ENCODE results near the gene STX10. TPM values are rescaled to one million over a fixed set of nuclear protein-coding genes. Genes with fewer than 3 reads are reported as not detected.

STX10 gene
- total RNA-seq, 5 donors from 2014 or later (not counting 1 experiment from before 2014, with no cell fraction given), result 43.8 to 89.6 (median 67.3) TPM

DNA sequence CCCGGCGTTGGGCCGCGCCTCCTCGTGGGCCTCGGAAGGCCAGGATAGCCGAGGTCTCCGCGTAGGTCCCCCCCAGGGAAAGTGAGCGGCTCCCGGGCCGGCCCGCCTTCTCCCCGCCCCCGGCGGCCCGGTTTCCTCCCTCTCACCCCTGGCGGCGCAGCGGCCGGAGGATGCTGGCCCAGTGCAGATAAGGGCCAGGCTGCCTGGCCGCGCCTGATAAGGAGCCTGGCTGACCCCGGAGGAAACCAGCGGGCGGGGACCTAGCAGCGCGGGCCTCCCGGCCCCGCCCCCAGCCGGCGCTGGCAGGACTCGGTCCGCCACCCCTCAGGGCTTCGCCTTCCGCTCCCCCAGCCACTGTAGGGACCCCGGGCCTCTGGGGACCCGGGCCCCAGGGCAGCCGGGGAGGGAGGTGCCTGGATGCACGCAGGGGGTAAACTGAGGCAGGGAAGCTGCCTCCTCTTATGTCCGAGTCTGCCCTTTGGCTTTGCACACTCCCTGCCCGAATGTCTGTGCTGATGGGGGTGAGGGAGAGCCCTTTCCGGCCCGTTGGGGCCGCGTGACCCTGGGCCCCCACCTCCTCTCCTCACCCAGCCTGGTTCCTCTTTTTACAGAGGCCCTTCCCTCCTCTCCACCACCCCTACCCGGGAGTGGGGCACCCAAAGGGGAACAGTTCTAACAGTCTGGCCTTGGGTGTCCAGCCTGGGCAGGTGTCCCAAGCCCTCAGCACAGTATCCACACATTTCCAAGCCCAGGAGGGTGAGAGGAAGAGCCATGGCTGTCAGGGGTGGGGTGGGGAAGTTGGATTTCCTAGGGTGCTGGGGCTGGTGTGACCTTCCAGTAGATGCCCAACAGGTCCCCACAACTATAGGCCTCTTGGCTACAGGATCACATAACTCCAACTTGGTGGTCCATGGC lies 47.3 kb downstream of the STX10 start, which contains the start of gene LYL1:
LYL1 (minus strand) TSS at position 193 of the 915 bp plus-strand sequence. CDS start 1,687 bp downstream, outside the sequence.
- peaks cover 5% of the 10 kb centered on the region for H3K36me3 Mint-ChIP-seq
- DNase-seq (peak in 6 of 35 experiments; percentile 27 to 63 (median 42)), ATAC-seq (replicated peaks in 1 of 4) (peak in 3 of 4 experiments; percentile 5 to 15 (median 15))
- H3K27ac Mint-ChIP-seq, result peak within 1 kb of the TSS; percentile 84 to 88
- H3K27me3 Mint-ChIP-seq, result peaks cover 0 to 3% of the 10 kb centered on the region in 2 donors
- peak within 1 kb of the TSS; percentile 77 for H3K27ac ChIP-seq (ENCODE audit: low read length)
- H3K9me3 Mint-ChIP-seq, result no peaks in the 10 kb centered on the region
- peak within 1 kb of the TSS; percentile 51 to 52 for H3K4me3 ChIP-seq (ENCODE audit: control insufficient read depth in 1 of 2, extremely low read depth in 1 of 2, low read length in 1 of 2)
- WGBS (ENCODE audit: insufficient coverage), result 1% methylated on average over 39 of the region's 47 CpGs
- H3K27me3 ChIP-seq (replicated peaks in 1 of 2; ENCODE audit: control insufficient read depth in 2 of 2, extremely low read depth in 1 of 2, insufficient read depth in 2 of 2, low read length in 1 of 2), result peaks cover 0 to 13% of the 10 kb centered on the region in 2 experiments
- peaks cover 40 to 54% (median 42%) of the 10 kb centered on the region in 3 donors for H3K4me1 Mint-ChIP-seq
- H3K4me3 Mint-ChIP-seq, result peak within 1 kb of the TSS; percentile 72 to 89 (median 79)
- POLR2A ChIA-PET, result no interaction called here
- CTCF ChIA-PET, result interaction anchor here in 1 of 2 donors (1.8 kb wide), 1 partner anchor 15 kb away, joined by 6 read pairs; the partner anchor contains the start of gene NACC1
- H3K9me3 ChIP-seq, result no peaks in the 10 kb centered on the region
- H3K36me3 ChIP-seq (ENCODE audit: control insufficient read depth in 2 of 2, extremely low read depth in 1 of 2, insufficient read depth in 1 of 2, low read length in 1 of 2), result peaks cover 0 to 4% of the 10 kb centered on the region in 2 donors
- peaks cover 19 to 78% of the 10 kb centered on the region in 2 experiments for H3K4me1 ChIP-seq (ENCODE audit: control insufficient read depth in 1 of 2, extremely low read depth in 1 of 2, insufficient read depth in 2 of 2, low read length in 2 of 2)

DNA sequence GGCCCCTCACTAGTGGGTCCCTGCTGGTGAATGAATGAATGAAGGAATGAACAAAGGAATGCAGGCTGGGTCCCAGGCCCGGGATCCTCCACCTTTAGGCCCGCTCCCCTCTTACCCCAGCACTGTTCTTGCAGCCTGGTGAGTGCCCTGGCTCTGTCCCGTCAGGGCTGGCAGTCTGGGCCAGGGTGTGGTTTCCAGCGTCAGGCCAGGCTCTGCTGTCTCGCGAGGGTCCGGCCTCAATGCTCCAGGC lies 47.8 kb downstream of the STX10 start:
- WGBS (ENCODE audit: insufficient coverage), result 10% methylated on average over 5 of the region's 7 CpGs
- H3K4me3 ChIP-seq (ENCODE audit: control insufficient read depth in 1 of 2, extremely low read depth in 1 of 2, low read length in 1 of 2), result peak overlapping the region; percentile 51 to 52
- POLR2A ChIA-PET, result no interaction called here

DNA sequence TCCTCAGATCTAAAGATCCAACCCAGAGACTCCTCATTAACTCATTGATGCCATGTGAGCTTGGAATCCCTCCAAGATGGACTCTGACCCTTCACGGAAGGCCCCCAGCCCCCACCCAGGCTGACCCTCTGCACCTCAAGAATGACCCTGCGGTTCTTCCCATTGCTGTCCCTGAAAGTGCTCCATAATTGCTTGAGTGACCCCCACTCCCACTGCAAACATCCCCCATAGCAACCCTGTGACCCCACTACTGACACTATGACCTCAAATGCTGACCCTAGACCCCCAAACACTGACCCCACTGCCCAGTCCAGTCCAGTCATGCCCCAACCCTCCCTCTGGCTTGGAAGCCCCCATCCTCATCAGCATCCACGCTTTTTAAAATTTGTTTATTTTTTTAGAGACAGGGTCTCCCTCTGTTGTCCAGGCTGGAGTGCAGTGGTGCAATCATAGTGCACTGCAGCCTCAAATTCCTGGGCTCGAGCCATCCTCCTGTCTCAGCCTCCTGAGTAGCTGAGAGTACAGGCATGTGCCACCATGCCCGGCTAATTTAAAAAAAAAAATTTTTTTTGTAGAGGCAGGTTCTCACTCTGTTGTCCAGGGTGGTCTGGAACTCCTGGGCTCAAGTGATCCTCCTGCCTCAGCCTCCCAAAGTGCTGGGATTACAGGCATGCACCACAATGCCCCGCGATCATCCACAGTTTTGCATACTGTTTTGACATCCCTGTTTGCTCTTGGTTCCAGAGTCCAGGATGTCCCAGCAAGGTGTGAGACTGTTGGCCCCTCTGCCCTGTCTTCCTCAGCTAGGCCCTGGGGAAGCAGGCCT lies 48.4 kb downstream of the STX10 start:
- ChIA-PET POLR2A (interaction anchor here in 1 of 2 donors (0.7 kb wide), 1 partner anchor 1430 kb away, joined by 6 read pairs; no protein-coding TSS in a partner anchor), CTCF (no interaction called here)
- peak overlapping the region; percentile 72 to 89 (median 78) for H3K4me3 Mint-ChIP-seq
- Histone ChIP-seq H3K9me3 (no peaks in the 10 kb centered on the region), H3K4me3 (ENCODE audit: control insufficient read depth in 1 of 2, extremely low read depth in 1 of 2, low read length in 1 of 2) (peak overlapping the region; percentile 51 to 52), H3K27me3 (replicated peaks in 1 of 2; ENCODE audit: control insufficient read depth in 2 of 2, extremely low read depth in 1 of 2, insufficient read depth in 2 of 2, low read length in 1 of 2) (peaks cover 0 to 24% of the 10 kb centered on the region in 2 experiments), H3K4me1 (ENCODE audit: control insufficient read depth in 1 of 2, extremely low read depth in 1 of 2, insufficient read depth in 2 of 2, low read length in 2 of 2) (peaks cover 25 to 89% of the 10 kb centered on the region in 2 experiments), H3K36me3 (ENCODE audit: control insufficient read depth in 2 of 2, extremely low read depth in 1 of 2, insufficient read depth in 1 of 2, low read length in 1 of 2) (no peaks in the 10 kb centered on the region), H3K27ac (ENCODE audit: low read length) (peak overlapping the region; percentile 51)
- ATAC-seq (replicated peaks in 1 of 4) (no peak), DNase-seq (no peak)
- H3K27me3 Mint-ChIP-seq, result peaks cover 0 to 7% of the 10 kb centered on the region in 2 donors
- no peaks in the 10 kb centered on the region for H3K9me3 Mint-ChIP-seq
- H3K36me3 Mint-ChIP-seq, result no peaks in the 10 kb centered on the region
- peaks cover 47 to 60% (median 47%) of the 10 kb centered on the region in 3 donors for H3K4me1 Mint-ChIP-seq
- 85% methylated on average over 5 of the region's 7 CpGs for WGBS (ENCODE audit: insufficient coverage)
- H3K27ac Mint-ChIP-seq, result peak overlapping the region; percentile 84 to 87

More for the DNA sequence above, 47.8 kb downstream of the STX10 start:
- CTCF ChIA-PET, result no interaction called here
- H3K9me3 ChIP-seq, result no peaks in the 10 kb centered on the region
- peaks cover 19 to 84% of the 10 kb centered on the region in 2 experiments for H3K4me1 ChIP-seq (ENCODE audit: control insufficient read depth in 1 of 2, extremely low read depth in 1 of 2, insufficient read depth in 2 of 2, low read length in 2 of 2)
- peaks cover 0 to under 1% of the 10 kb centered on the region in 2 donors for H3K36me3 ChIP-seq (ENCODE audit: control insufficient read depth in 2 of 2, extremely low read depth in 1 of 2, insufficient read depth in 1 of 2, low read length in 1 of 2)
- Mint-ChIP-seq H3K4me3 (peak overlapping the region; percentile 72 to 89 (median 78)), H3K36me3 (peaks cover under 1% of the 10 kb centered on the region), H3K9me3 (no peaks in the 10 kb centered on the region), H3K4me1 (peaks cover 42 to 55% (median 43%) of the 10 kb centered on the region in 3 donors), H3K27ac (peak overlapping the region; percentile 84 to 87), H3K27me3 (peaks cover 0 to 3% of the 10 kb centered on the region in 2 donors)
- H3K27ac ChIP-seq (ENCODE audit: low read length), result peak overlapping the region; percentile 6
- H3K27me3 ChIP-seq (replicated peaks in 1 of 2; ENCODE audit: control insufficient read depth in 2 of 2, extremely low read depth in 1 of 2, insufficient read depth in 2 of 2, low read length in 1 of 2), result peaks cover 0 to 19% of the 10 kb centered on the region in 2 experiments
- DNase-seq, result no peak
- no peak for ATAC-seq (replicated peaks in 1 of 4)

DNA sequence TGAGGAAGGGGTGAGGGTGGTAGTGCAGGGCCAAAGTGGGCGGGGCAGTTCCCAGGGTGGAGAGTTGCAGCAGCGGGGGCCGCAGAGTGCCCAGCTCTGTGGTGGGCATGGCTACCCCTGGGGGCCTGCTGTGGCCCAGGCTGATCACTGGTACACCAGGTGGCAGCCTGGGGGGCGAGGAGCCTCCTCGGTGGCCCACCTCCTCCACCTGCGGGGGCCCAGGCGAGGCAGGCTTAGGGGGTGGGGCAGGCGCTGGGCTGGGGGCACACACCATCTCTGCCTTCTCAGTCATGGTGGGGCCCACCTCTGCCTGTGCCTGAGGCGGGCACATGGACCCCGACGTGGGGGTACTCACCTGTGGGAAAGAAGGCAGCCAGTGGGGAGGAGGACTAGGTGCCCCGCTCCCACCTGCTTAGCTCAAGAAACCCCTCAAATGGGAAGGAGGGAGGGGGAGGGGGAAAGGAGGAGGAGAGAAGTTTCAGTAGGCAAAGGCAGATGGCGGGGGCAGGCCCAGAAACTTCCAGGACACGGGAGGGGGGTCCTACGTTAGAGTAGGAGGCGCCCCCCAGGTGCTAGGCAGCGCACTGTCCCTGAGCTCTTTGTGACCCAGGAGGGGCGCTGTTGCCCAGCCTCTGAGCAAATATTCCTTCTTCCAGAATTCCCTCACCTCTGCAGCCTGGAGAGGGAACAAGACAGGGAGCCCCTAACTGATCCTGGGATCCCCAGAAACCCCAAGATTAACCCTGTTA lies 49.2 kb downstream of the STX10 start:
- no peaks in the 10 kb centered on the region for H3K9me3 Mint-ChIP-seq
- ChIA-PET POLR2A (no interaction called here), CTCF (interaction anchor here (0.6 kb wide), 2 partner anchors 64 to 71 kb away, joined by 4 to 6 read pairs; no protein-coding TSS in a partner anchor)
- Histone ChIP-seq H3K4me1 (ENCODE audit: control insufficient read depth in 1 of 2, extremely low read depth in 1 of 2, insufficient read depth in 2 of 2, low read length in 2 of 2) (peaks cover 27 to 97% of the 10 kb centered on the region in 2 experiments), H3K4me3 (ENCODE audit: control insufficient read depth in 1 of 2, extremely low read depth in 1 of 2, low read length in 1 of 2) (peak overlapping the region; percentile 3 to 51), H3K9me3 (no peaks in the 10 kb centered on the region), H3K27me3 (replicated peaks in 1 of 2; ENCODE audit: control insufficient read depth in 2 of 2, extremely low read depth in 1 of 2, insufficient read depth in 2 of 2, low read length in 1 of 2) (peaks cover 0 to 32% of the 10 kb centered on the region in 2 experiments), H3K27ac (ENCODE audit: low read length) (peak overlapping the region; percentile 51), H3K36me3 (ENCODE audit: control insufficient read depth in 2 of 2, extremely low read depth in 1 of 2, insufficient read depth in 1 of 2, low read length in 1 of 2) (no peaks in the 10 kb centered on the region)
- peaks cover 3 to 10% of the 10 kb centered on the region in 2 donors for H3K27me3 Mint-ChIP-seq
- peaks cover 48 to 61% (median 51%) of the 10 kb centered on the region in 3 donors for H3K4me1 Mint-ChIP-seq
- peak overlapping the region; percentile 72 to 89 (median 78) for H3K4me3 Mint-ChIP-seq
- DNase-seq (no peak), ATAC-seq (replicated peaks in 1 of 4) (no peak)
- peak overlapping the region; percentile 94 to 96 for H3K27ac Mint-ChIP-seq
- whole genome bisulfite sequencing (ENCODE audit: insufficient coverage), result 84% methylated on average over 14 of the region's 18 CpGs
- no peaks in the 10 kb centered on the region for H3K36me3 Mint-ChIP-seq

DNA sequence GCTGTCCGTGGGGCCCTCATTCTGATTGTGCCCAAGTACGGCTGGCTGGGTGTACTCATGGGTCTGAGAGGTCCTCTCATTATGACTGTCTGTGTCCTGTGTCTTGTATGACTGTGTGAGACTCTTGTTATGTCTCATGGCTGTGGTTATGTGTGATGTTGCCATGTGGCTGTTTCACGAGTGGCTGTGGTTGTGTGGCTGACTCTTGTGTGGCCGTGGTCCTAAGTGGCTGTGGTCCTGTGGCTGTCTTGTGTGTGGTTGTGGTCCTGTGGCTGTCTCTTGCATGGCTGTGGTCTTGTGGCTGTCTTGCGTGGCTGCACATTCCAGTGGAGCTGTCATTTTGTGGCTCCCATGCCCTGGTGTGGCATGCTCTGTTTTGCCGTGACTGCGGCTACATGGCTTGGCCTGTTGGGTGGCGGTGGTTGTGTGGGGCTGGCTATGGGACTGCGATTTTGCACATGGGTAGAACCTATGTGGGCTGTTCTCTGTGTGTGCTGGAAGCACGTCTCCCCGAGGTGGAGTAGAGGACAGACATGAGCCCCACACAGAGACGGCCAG lies 50.1 kb downstream of the STX10 start:
- H3K4me1 Mint-ChIP-seq, result peaks cover 52 to 64% (median 54%) of the 10 kb centered on the region in 3 donors
- ATAC-seq (replicated peaks in 1 of 4) (peak in 3 of 4 experiments; percentile 11 to 21 (median 16)), DNase-seq (peak in 23 of 35 experiments; percentile 31 to 75 (median 51))
- ChIA-PET POLR2A (interaction anchor here in 1 of 2 donors (0.6 kb wide), 1 partner anchor 187 kb away, joined by 3 read pairs; no protein-coding TSS in a partner anchor), CTCF (interaction anchor here in 1 of 2 donors (0.6 to 0.7 kb wide), 2 partner anchors 17 to 50 kb away, joined by 3 to 6 read pairs; partner anchors contain the start of genes IER2 and STX10)
- no peaks in the 10 kb centered on the region for H3K9me3 Mint-ChIP-seq
- H3K27ac Mint-ChIP-seq, result peak overlapping the region; percentile 94 to 96
- Histone ChIP-seq H3K9me3 (no peaks in the 10 kb centered on the region), H3K4me1 (ENCODE audit: control insufficient read depth in 1 of 2, extremely low read depth in 1 of 2, insufficient read depth in 2 of 2, low read length in 2 of 2) (peaks cover 33 to 100% of the 10 kb centered on the region in 2 experiments), H3K4me3 (ENCODE audit: control insufficient read depth in 1 of 2, extremely low read depth in 1 of 2, low read length in 1 of 2) (peak overlapping the region; percentile 62 to 77), H3K27ac (ENCODE audit: low read length) (peak overlapping the region; percentile 93), H3K36me3 (ENCODE audit: control insufficient read depth in 2 of 2, extremely low read depth in 1 of 2, insufficient read depth in 1 of 2, low read length in 1 of 2) (no peaks in the 10 kb centered on the region), H3K27me3 (replicated peaks in 1 of 2; ENCODE audit: control insufficient read depth in 2 of 2, extremely low read depth in 1 of 2, insufficient read depth in 2 of 2, low read length in 1 of 2) (peaks cover 0 to 40% of the 10 kb centered on the region in 2 experiments)
- WGBS (ENCODE audit: insufficient coverage), result 26% methylated on average over 8 of the region's 12 CpGs
- H3K27me3 Mint-ChIP-seq, result peaks cover 5 to 13% of the 10 kb centered on the region in 2 donors
- no peaks in the 10 kb centered on the region for H3K36me3 Mint-ChIP-seq
- peak overlapping the region; percentile 66 to 89 (median 72) for H3K4me3 Mint-ChIP-seq
